ENCODE results near the gene PTGER2. TPM values are rescaled to one million over a fixed set of nuclear protein-coding genes. Genes with fewer than 3 reads are reported as not detected.

The PTGER2 gene, protein sequence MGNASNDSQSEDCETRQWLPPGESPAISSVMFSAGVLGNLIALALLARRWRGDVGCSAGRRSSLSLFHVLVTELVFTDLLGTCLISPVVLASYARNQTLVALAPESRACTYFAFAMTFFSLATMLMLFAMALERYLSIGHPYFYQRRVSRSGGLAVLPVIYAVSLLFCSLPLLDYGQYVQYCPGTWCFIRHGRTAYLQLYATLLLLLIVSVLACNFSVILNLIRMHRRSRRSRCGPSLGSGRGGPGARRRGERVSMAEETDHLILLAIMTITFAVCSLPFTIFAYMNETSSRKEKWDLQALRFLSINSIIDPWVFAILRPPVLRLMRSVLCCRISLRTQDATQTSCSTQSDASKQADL
- polyA plus RNA-seq: 1 to 10 TPM in 3 of 4 donors, under 1 TPM in 1; 0.45 to 5.1 (median 2.9) TPM
- long read RNA-seq, donor 1: 0 reads
- long read RNA-seq, donor 2, partial matches to known transcripts: 0 of 1 reads
- long read RNA-seq, donor 2, other reads (novel, unspliced or antisense): 0 of 1 reads
- long read RNA-seq, donor 3, partial matches to known transcripts: 0 of 1 reads
- long read RNA-seq, donor 3, other reads (novel, unspliced or antisense): 0 of 1 reads
- long read RNA-seq, donor 4: 0 reads
- long read RNA-seq, donor 5: 0 reads
- long read RNA-seq, donor 6, partial matches to known transcripts: 0 of 2 reads
- long read RNA-seq, donor 6, other reads (novel, unspliced or antisense): 0 of 2 reads
- long read RNA-seq, donor 7: 0 reads
- long read RNA-seq, donor 8: 0 reads
- long read RNA-seq, donor 9: 0 reads
- long read RNA-seq, donor 10, partial matches to known transcripts: 0 of 3 reads
- long read RNA-seq, donor 10, other reads (novel, unspliced or antisense): 0 of 3 reads

DNA sequence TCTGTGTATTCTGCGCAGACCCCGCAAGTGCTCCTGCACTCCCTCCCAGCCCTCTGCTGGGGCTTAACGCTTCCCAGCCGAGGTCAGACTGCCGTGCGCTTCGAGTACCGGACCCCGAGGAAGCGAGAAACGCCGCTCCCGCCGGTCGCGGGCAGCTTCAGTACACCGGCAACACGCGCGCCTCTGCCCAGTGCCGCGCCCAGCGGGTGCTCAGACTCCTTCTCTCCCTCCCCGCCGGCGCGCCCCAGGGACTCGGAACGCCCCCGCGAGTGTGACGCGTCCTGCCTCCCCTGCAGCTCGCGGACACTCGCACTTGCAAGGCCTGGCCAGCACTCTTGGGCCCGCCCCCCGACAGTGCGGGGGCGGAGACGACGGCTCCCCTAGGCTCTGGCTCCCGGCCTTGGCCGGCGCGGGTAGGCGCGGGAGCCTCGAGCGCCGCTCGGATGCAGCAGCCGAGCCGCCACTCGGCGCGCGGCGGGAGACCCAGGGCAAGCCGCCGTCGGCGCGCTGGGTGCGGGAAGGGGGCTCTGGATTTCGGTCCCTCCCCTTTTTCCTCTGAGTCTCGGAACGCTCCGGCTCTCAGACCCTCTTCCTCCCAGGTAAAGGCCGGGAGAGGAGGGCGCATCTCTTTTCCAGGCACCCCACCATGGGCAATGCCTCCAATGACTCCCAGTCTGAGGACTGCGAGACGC, at the start of gene PTGER2:
Gene PTGER2, plus strand, starts transcription at position 410 of the 692 bp plus-strand sequence. Its CDS starts 237 bp downstream, at position 647.
- DNase-seq (peak; percentile 71 to 82), FAIRE-seq (no peak)
- Histone ChIP-seq H3K4me1 (ENCODE audit: control insufficient read depth in 3 of 3, insufficient read depth in 2 of 3, low read depth in 1 of 3, low read length in 2 of 3) (peaks cover 0 to 6% (median 0%) of the 10 kb centered on the region in 3 donors), H3K27me3 (ENCODE audit: control insufficient read depth in 3 of 3, insufficient read depth in 3 of 3, low read length in 3 of 3) (peaks cover 0 to 37% (median 0%) of the 10 kb centered on the region in 3 donors), H3K27ac (ENCODE audit: low read depth in 1 of 3, low read length in 2 of 3) (peak within 1 kb of the TSS; percentile 43 to 89 (median 63)), H3K4me3 (ENCODE audit: low read depth in 1 of 3, low read length in 3 of 3) (peak within 1 kb of the TSS; percentile 37 to 68 (median 47)), H3K36me3 (ENCODE audit: control insufficient read depth in 3 of 3, insufficient read depth in 2 of 3, low read depth in 1 of 3, low read length in 3 of 3) (no peaks in the 10 kb centered on the region), H3K9me3 (ENCODE audit: control insufficient read depth in 2 of 2, insufficient read depth in 1 of 2, low read depth in 1 of 2, low read length in 1 of 2) (no peaks in the 10 kb centered on the region)
- WGBS, 3 donors: 0 to 1% (median 0%) methylated on average over 63 to 73 of the region's 73 CpGs

DNA sequence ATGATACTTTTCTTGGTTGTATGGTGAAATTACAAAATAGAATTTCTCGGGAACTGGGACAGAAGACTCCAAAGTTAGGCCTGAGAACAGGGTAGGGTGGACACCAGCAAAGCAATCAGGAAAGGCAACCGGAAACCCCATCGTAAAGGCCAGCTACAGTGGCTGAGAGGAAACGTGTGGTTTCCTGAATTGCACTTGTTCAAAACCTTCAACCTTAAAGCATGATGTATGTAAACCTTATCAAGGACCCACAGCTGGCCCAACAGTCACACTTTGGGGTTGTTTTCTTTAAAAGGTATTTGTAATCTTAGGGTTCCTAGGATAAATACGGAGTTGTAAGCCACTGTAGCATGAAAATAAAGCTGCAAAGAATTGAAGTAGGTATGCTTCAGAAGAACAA, 48.9 kb upstream of the PTGER2 start:
- WGBS, 3 donors: 48 to 72% (median 51%) methylated on average over 5 of the region's 5 CpGs
- Histone ChIP-seq H3K9me3 (ENCODE audit: control insufficient read depth in 2 of 2, insufficient read depth in 1 of 2, low read depth in 1 of 2, low read length in 1 of 2) (no peaks in the 10 kb centered on the region), H3K27ac (ENCODE audit: low read depth in 1 of 3, low read length in 2 of 3) (no peak overlapping the region), H3K27me3 (ENCODE audit: control insufficient read depth in 3 of 3, insufficient read depth in 3 of 3, low read length in 3 of 3) (peaks cover 0 to 30% (median 5%) of the 10 kb centered on the region in 3 donors), H3K4me1 (ENCODE audit: control insufficient read depth in 3 of 3, insufficient read depth in 2 of 3, low read depth in 1 of 3, low read length in 2 of 3) (peaks cover 0 to 3% (median 0%) of the 10 kb centered on the region in 3 donors), H3K36me3 (ENCODE audit: control insufficient read depth in 3 of 3, insufficient read depth in 2 of 3, low read depth in 1 of 3, low read length in 3 of 3) (no peaks in the 10 kb centered on the region), H3K4me3 (ENCODE audit: low read depth in 1 of 3, low read length in 3 of 3) (no peak overlapping the region)
- DNase-seq: no peak
- no peak for FAIRE-seq

- Histone ChIP-seq H3K27me3 (ENCODE audit: control insufficient read depth in 3 of 3, insufficient read depth in 3 of 3, low read length in 3 of 3) (peaks cover 0 to 30% (median 5%) of the 10 kb centered on the region in 3 donors), H3K9me3 (ENCODE audit: control insufficient read depth in 2 of 2, insufficient read depth in 1 of 2, low read depth in 1 of 2, low read length in 1 of 2) (no peaks in the 10 kb centered on the region), H3K4me3 (ENCODE audit: low read depth in 1 of 3, low read length in 3 of 3) (no peak overlapping the region), H3K27ac (ENCODE audit: low read depth in 1 of 3, low read length in 2 of 3) (no peak overlapping the region), H3K36me3 (ENCODE audit: control insufficient read depth in 3 of 3, insufficient read depth in 2 of 3, low read depth in 1 of 3, low read length in 3 of 3) (no peaks in the 10 kb centered on the region), H3K4me1 (ENCODE audit: control insufficient read depth in 3 of 3, insufficient read depth in 2 of 3, low read depth in 1 of 3, low read length in 2 of 3) (peaks cover 0 to 3% (median 0%) of the 10 kb centered on the region in 3 donors)
- WGBS, 3 donors: 74 to 89% (median 77%) methylated on average over 3 of the region's 3 CpGs
- no peak for DNase-seq
- no peak for FAIRE-seq
Observed at GRCh38 chr14:52266179-52266578, 47.9 kb upstream of the PTGER2 start.

- DNase-seq (no peak), FAIRE-seq (no peak)
- no peak overlapping the region for H3K27ac ChIP-seq (ENCODE audit: low read depth in 1 of 3, low read length in 2 of 3)
- no peaks in the 10 kb centered on the region for H3K9me3 ChIP-seq (ENCODE audit: control insufficient read depth in 2 of 2, insufficient read depth in 1 of 2, low read depth in 1 of 2, low read length in 1 of 2)
- 80 to 81% (median 80%) methylated on average over 5 of the region's 5 CpGs for WGBS, 3 donors
- no peak overlapping the region for H3K4me3 ChIP-seq (ENCODE audit: low read depth in 1 of 3, low read length in 3 of 3)
- no peaks in the 10 kb centered on the region for H3K36me3 ChIP-seq (ENCODE audit: control insufficient read depth in 3 of 3, insufficient read depth in 2 of 3, low read depth in 1 of 3, low read length in 3 of 3)
- peaks cover 0 to 30% (median 5%) of the 10 kb centered on the region in 3 donors for H3K27me3 ChIP-seq (ENCODE audit: control insufficient read depth in 3 of 3, insufficient read depth in 3 of 3, low read length in 3 of 3)
- H3K4me1 ChIP-seq (ENCODE audit: control insufficient read depth in 3 of 3, insufficient read depth in 2 of 3, low read depth in 1 of 3, low read length in 2 of 3): peaks cover 0 to 3% (median 0%) of the 10 kb centered on the region in 3 donors
Observed at GRCh38 chr14:52266782-52267181, 47.3 kb upstream of the PTGER2 start.

- no peak within 1 kb of the TSS for H3K27ac ChIP-seq (ENCODE audit: low read depth in 1 of 3, low read length in 2 of 3)
- WGBS, 3 donors: 3 to 8% (median 4%) methylated on average over 63 of the region's 63 CpGs
- peak within 1 kb of the TSS; percentile 36 to 51 (median 49) for H3K4me3 ChIP-seq (ENCODE audit: low read depth in 1 of 3, low read length in 3 of 3)
- DNase-seq (peak; percentile 28 to 55), FAIRE-seq (no peak)
- no peaks in the 10 kb centered on the region for H3K9me3 ChIP-seq (ENCODE audit: control insufficient read depth in 2 of 2, insufficient read depth in 1 of 2, low read depth in 1 of 2, low read length in 1 of 2)
- peaks cover 0 to 30% (median 5%) of the 10 kb centered on the region in 3 donors for H3K27me3 ChIP-seq (ENCODE audit: control insufficient read depth in 3 of 3, insufficient read depth in 3 of 3, low read length in 3 of 3)
- H3K4me1 ChIP-seq (ENCODE audit: control insufficient read depth in 3 of 3, insufficient read depth in 2 of 3, low read depth in 1 of 3, low read length in 2 of 3): peaks cover 0 to 3% (median 0%) of the 10 kb centered on the region in 3 donors
- no peaks in the 10 kb centered on the region for H3K36me3 ChIP-seq (ENCODE audit: control insufficient read depth in 3 of 3, insufficient read depth in 2 of 3, low read depth in 1 of 3, low read length in 3 of 3)
Observed at GRCh38 chr14:52267501-52268278, 46.4 kb upstream of the PTGER2 start, which contains the start of gene PTGDR. TSS of gene PTGDR (plus strand) at chr14:52267698. CDS start at chr14:52267815, 117 bp downstream.

GRCh38 chr14:52268279-52269061, 45.6 kb upstream of the PTGER2 start:
- H3K4me3 ChIP-seq (ENCODE audit: low read depth in 1 of 3, low read length in 3 of 3): peak overlapping the region; percentile 36 to 51 (median 49)
- 2 to 7% (median 6%) methylated on average over 54 of the region's 54 CpGs for WGBS, 3 donors
- no peaks in the 10 kb centered on the region for H3K9me3 ChIP-seq (ENCODE audit: control insufficient read depth in 2 of 2, insufficient read depth in 1 of 2, low read depth in 1 of 2, low read length in 1 of 2)
- H3K36me3 ChIP-seq (ENCODE audit: control insufficient read depth in 3 of 3, insufficient read depth in 2 of 3, low read depth in 1 of 3, low read length in 3 of 3): no peaks in the 10 kb centered on the region
- H3K27ac ChIP-seq (ENCODE audit: low read depth in 1 of 3, low read length in 2 of 3): no peak overlapping the region
- peaks cover 0 to 30% (median 5%) of the 10 kb centered on the region in 3 donors for H3K27me3 ChIP-seq (ENCODE audit: control insufficient read depth in 3 of 3, insufficient read depth in 3 of 3, low read length in 3 of 3)
- DNase-seq (peak in 1 of 2 donors; percentile 59), FAIRE-seq (no peak)
- H3K4me1 ChIP-seq (ENCODE audit: control insufficient read depth in 3 of 3, insufficient read depth in 2 of 3, low read depth in 1 of 3, low read length in 2 of 3): peaks cover 0 to 3% (median 0%) of the 10 kb centered on the region in 3 donors

GRCh38 chr14:52269100-52269499, 45.0 kb upstream of the PTGER2 start:
- no peaks in the 10 kb centered on the region for H3K9me3 ChIP-seq (ENCODE audit: control insufficient read depth in 2 of 2, insufficient read depth in 1 of 2, low read depth in 1 of 2, low read length in 1 of 2)
- peaks cover 0 to 3% (median 0%) of the 10 kb centered on the region in 3 donors for H3K4me1 ChIP-seq (ENCODE audit: control insufficient read depth in 3 of 3, insufficient read depth in 2 of 3, low read depth in 1 of 3, low read length in 2 of 3)
- peaks cover 0 to 30% (median 5%) of the 10 kb centered on the region in 3 donors for H3K27me3 ChIP-seq (ENCODE audit: control insufficient read depth in 3 of 3, insufficient read depth in 3 of 3, low read length in 3 of 3)
- DNase-seq (peak in 1 of 2 donors; percentile 10), FAIRE-seq (no peak)
- 23 to 36% (median 33%) methylated on average over 17 of the region's 17 CpGs for WGBS, 3 donors
- H3K36me3 ChIP-seq (ENCODE audit: control insufficient read depth in 3 of 3, insufficient read depth in 2 of 3, low read depth in 1 of 3, low read length in 3 of 3): no peaks in the 10 kb centered on the region
- H3K27ac ChIP-seq (ENCODE audit: low read depth in 1 of 3, low read length in 2 of 3): no peak overlapping the region
- H3K4me3 ChIP-seq (ENCODE audit: low read depth in 1 of 3, low read length in 3 of 3): peak overlapping the region in 2 of 3 donors; percentile 36 to 49
